ENCODE results near the gene RASA3.

RASA3 gene

DNA sequence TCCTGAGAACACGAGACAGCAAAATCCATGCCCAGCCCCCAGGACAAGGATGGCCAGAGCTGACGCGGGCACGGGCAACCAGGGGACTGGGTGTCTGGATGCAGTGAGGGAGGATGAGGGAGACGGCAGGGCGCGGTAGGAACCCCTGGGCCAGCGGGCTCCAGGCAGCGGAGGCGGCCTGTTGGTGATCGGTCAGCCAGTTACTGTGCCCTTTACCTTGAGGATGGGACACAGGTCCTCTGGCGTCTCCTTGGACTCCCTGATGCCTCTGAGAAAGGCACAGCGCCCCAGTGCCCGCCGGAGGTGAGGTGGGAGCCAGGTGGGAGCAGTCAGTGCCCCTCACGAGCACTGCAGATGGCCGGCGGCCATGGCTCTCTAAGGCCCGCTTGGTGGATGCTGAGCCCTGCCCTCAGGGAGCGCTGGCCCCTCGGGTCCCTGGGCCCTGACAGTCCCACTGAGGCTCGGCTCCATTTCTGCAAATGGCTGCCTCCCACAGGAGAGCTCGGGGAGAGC is 189.8 kb downstream of the RASA3 start:
- DNase-seq, result no peak

DNA sequence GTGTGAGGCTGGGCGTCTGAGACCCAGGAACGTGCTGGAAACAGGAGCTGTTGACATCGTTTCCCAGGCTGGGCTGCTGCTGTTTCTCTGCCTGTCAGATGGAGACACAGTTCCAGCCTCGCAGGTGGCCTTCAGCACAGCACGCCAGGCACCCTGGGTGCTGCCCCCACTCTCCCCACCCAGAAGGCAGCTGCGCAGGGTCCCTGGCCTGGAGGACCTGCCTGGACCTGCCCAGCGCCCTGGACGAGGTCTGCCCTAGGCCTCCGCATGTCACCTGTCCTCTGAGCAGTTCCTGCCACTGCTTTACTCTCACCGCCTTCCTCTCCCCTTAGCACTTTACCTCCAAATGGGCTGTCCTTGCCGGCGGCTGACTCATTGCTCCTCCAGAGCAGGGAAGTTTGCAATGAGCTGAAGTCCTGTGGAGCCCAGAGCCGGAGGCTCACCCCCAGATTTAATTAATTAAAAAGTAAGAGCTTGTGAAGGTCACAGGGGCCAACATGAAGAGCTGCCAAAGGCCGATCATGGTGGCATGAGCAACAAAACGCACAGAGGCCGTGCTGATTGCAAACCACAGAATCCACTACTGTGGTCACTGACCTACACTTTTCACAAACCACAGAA is 190.7 kb downstream of the RASA3 start:
- peak; percentile 65 for DNase-seq

DNA sequence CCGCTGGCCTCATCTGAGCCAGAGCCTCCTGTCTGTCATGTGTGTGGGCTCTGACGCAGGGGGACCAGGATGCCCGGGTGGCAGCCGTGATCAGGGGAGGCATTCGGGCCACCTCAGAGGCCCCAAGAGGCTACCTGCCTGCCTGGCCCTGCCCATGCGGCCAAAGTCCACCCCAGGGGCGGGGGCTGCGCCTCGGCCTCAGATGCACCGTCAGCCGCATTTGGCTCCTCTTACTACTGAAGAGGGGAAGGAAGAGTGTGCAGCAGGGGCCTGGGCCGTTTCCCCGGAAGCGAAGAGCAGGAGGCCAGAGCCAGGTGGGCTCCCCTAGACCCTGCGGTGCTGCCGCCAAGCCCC is 192.5 kb downstream of the RASA3 start:
- DNase-seq, result no peak

DNA sequence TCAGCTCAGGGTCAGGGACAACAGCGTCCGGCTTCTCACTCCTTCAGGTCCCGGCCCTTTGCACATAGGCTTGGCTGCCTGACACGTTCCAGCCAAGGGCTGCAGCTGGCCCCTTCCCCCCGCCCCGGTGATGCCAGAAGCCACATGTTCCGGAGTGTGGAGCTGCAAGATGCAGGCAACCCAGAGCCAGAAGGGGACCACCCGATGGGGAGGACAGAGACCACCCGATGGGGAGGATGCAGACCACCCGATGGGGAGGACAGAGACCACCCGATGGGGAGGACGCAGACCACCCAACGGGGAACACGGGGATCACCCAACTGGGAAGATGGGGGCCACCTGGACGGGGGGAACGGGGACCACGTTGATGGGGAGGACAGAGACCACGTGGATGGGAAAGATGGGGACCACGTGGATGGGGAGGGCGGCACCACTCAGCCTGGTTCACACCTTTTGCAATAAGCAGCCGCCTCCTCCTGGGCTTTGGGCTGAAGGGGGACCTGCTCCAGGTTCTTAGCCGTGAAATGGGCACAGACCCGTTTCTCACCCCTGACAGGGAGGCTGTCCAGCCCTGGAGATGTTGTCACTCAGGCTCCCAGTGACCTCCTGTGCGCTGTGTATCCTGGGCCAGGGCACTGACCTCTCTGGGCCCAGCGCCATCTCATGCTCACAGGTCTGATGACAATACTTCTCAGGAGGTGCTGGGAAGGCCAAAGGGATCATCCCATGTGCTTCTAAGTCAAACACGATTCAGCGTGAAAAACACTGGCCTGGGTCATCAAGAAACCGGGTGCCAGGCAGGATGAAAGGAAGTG is 193.1 kb downstream of the RASA3 start:
- no peak for DNase-seq

DNA sequence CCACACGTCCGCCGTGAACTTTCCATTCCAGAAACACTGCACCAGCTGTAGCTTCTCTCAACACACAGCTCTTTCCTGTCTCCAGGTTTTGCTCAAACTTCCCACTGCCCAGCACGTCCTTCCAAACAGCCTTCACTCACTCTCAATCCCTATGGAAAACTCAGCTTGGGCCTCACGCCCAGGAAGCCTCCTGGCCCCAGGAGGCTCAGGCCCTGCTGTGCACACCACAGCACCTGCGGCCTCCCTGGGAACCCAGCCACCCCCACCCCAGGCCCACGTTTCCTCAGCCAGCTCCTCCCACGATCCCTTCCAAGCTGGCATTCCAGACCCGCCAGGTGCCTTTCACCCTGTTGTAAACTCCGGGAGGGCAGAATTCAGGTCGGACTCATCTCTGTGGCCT is 193.7 kb downstream of the RASA3 start:
- DNase-seq, result no peak

DNA sequence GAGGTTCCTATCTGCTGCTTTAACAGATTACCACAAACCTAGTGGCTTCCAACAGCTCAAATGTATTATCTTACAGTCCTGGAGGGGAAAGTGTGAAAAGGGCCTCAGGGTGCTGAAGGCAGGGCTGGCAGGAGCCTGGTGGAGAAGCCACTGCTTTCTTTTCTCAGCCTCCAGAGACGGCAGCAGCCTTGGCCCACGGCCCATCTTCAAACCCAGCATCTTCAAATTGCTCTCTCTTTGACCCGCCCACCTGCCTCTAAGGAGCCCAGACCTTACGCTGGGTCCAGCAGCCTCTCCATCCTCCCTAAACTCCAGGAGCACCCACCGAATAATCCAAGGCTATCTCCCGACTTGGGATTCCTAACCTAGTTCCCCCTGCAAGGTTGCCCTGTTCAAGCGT is 194.2 kb downstream of the RASA3 start:
- DNase-seq, result no peak

DNA sequence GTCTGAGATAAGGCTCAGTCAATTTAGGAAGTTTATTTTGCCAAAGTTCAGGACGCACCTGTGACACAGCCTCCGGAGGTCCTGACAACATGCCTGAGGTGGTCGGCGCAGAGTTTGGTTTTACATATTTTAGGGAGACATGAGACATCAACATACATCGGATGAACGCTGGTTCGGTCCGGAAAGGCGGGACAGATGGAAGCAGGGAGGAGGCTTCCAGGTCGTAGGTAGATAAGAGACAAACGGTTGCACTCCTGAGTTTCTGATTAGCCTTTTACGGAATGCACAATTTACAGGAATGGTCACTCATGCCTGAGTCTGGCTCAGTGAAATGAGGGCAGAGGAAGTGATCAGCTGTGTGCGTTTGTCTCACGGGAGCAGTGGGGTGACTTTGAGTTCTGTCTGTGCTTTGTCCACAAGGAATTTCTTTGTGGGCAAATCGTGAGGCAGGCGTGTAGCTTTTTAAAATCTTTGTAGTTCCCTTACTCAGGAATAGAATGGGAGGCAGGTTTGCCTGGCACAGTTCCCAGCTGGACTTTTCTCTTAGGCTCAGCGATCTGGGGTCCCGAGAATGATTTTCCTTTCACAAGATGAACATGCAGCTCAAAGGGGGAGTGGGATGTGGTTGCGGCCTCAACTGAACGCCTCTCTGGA is 194.8 kb downstream of the RASA3 start:
- no peak for DNase-seq

DNA sequence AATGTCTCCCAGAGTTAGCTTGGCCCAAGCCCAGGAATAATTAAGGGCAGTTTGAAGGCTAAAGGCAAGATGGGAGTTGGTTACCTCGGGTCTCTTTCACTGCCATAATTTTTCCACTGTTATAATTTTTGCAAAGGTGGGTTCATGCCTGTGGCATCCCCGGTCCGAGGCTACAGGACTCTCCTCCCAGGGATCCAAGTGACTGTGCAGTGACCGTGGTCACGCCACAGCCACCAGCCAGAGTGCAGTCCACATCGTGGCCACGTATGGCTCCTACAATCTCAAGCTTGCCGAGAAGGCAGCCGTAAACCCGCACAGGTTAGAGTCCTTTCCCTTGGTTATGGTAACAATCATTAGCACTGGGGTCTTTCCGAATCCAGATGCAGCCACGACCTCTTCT is 195.3 kb downstream of the RASA3 start:
- no peak for DNase-seq

DNA sequence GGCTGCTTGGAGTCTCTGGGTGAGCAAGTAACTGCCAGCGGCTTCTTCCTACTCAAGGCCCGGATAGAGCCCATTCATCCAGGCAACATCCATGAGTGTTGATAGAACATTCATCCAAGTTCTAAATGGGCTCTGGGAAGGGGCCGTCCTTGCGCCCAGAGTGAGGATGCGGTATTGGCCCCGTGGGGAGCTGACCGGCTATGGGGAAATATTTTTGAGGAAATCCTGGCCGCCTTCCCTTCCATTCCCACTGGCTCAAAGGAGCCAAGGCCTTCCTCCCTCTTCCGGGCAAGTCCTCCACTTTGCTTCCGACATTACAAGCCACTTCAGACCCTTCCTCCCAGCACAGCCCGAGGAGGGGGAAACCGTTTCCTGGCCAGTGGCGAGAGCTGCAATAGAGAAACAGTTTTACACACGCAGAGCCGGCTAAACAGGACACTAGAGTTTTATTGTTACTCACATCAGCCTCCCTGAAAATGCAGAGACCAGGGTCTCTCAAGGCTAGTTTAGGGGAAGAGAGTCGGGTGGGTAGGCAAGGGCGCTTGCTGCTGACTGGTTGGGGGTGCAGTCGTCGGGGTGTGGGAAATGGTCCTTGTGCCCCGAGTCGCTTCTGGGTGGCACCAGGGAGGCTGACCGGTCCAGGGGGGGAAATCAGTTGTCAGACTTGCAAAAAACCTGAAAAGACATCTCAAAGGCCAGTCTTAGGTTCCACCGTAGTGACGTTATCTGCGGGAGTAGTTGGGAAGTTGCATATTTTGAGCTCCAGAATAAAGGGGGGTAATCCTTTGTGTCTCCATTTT is 196.1 kb downstream of the RASA3 start:
- no peak for DNase-seq

DNA sequence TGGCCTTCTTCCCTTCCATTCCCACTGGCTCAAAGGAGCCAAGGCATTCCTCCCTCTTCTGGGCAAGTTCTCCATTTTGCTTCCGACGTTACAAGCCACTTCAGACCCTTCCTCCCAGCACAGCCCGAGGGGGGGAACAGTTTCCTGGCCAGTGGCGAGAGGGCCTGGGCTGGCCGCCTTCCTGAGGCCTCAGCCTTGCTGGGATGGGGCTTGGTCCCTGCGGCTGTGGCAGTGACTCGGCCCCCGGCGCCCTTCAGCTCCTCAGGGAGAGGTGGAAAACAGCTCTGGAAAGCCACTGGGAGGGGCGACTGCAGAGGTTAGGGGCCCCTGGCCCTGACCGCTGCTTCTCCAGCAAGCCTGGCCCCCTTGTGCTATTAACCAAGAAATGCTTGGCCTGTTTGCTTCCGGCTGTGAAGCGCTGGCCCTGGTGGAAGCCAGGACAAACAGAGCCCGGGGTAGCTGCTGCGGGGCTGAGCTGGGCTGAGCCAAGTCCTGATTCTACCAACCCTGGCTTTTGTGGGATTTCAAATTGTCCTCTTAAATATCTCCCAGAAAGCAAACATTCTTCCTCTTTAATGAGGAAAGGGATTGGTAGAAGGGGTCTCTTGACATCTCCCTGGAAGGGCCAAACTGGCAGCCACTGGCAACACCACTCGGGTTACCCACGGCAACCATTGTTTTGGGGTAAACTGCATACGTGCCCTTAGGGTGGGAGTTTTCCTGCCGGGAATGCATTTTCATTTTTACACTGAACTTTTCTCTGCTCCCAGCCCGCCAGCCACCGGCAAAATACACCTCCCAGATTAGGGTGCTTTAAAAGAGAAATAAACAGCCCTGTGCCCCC is 197.2 kb downstream of the RASA3 start:
- peak; percentile 38 for DNase-seq

DNA sequence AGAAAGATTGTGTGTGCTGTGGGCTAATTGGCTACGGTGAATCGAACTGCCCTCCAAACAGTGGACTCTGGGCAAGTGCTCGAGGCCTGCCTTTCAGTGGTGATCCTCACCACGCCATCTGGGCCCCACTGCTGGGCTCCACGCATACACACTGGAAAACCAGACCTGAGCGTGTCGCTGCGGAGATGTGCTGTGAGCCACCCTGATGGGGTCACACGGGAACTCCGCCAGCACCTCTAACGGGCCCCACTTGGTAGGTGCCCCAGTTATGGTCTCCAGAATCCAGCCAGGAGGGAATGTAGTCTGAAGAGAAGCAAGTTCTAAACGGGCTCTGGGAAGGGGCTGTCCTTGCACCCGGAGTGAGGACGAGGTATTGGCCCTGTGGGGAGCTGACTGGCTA is 197.8 kb downstream of the RASA3 start:
- DNase-seq, result no peak

DNA sequence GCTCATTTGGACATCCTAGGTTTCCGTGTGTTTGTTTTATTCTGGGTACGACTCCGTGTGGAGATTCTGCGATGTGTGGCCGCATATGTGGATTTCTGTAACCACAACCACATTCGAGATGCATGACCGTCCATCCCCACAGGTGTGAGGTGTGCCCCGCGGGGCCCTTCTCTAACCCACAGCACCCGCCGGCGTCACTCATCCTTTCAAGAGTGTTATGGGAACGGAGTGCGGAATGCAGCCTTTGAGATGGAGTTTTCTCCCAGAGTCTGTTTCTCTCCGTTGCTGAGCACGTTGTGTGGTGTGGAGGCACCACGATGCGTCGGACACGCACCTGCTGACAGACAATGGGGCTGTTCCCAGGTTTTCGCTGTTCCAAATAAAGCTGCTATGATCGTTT is 198.5 kb downstream of the RASA3 start:
- no peak for DNase-seq

DNA sequence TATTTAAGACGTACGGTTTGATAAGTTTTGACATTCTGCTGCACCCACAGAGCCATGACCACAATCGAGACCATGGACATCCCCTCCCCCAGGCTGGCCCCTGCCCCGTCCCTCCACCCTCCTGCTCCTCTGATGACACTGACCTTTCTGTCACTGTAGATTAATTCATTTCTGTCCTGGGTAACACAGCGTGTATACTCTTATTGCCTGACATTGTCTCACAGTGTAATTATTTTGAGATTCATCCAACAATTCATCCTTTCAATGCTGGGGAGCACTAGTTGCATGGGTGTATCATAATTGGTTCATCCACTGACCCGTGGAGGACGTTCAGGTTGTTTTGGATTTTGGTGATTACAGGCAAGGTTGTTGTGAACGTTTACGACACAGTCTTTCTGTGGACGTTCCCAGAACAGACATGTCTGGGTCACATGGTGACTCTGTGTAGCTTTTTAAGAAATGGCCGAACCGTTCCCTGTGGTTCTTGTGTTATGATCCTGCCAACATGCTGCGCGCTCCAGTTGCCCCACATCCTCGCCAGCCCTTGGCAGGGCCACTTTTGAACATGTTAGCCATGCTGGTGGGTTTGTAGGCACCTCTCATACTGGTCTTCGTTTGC is 200.5 kb downstream of the RASA3 start:
- no peak for DNase-seq

DNA sequence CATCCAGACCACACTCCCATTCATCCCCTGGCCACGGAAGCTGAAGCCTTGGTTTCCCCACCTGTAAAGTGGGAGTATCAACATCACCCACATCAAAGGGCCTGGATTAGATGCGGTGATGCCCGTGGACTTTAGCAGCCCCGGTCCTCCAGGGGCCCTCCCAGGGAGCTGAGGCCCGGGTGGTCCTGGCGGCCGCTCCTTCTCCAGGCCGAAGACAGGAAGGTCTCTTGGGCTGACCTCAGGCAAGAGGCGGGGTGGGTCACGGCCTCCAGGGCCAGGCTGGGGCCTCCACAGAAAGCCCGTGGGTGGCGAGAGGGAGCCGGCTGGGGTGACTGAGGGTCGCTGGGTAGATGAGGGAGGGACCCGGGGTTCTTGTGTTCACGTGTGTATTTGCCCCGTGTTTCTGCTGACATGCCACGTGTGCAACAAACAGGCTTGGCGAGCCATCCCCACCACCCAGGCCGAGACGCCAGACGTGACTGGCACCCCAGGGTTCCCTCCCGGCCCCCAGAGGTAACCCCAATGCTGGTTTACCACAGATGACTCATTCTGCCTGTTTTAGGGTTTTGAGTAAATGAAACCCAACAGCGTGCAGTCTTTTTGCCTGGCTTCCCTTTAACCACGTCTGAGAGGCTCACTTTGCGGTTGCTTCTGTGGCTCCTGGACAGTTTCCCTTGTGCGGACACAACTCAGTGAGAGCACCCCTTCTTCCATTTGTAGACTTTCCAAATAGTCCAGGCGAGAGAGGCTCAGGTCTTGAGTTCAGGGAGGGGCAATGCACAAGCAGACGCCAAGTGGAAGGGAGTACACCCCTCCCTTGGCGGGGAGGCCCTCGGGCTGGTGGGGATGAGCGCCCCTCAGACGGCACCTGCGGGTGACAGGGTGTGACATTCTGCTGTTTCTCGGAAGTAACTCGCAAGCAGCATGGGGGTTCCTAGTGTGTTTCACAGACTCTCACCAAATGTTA is 201.5 kb downstream of the RASA3 start:
- DNase-seq, result no peak

DNA sequence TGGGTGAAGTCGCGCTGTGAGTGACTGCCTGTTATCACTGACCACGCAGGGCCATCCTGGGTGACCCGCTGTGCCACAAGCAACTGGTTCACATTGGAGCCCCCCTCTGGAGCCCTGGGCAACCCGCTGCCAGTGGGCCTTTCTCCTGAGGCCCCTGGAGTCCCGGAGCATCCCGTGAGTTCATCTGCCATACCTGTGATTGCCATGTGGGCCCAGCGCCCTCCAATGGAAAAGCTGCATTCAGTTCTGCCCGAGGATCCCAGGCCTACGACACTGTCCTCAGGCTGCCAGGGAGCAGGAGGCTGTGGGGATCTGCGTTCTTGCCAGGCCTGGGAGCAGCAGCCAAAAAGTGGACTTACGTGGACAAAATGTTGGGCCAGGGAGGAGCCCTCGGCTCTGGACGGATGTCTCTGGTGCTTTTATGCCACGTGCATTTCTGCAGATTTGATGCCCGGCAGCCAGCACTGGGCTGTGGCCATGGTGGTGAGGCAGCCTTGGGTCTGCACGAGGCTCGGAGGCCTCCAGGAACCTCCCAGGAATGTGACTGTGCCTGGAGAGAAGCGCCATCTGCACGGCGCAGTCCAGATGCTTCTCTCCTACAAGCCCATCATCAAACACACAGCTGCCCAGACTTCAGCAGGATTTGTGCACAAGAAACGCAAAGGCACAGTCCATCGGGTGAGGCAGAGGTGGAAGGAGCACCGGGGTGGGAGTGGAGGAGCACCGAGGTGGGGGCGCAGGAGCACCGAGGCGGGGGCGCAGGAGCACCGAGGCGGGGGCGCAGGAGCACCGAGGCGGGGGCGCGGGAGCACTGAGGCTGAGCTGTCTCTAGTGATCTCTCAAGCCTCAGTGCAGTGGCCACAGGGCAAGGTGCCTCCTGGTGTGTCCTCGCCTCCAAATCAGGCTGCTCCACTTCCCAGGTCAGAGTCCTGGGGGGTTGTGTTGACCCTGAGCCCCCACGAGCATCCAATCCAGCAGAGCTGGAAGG is 202.5 kb downstream of the RASA3 start:
- no peak for DNase-seq

DNA sequence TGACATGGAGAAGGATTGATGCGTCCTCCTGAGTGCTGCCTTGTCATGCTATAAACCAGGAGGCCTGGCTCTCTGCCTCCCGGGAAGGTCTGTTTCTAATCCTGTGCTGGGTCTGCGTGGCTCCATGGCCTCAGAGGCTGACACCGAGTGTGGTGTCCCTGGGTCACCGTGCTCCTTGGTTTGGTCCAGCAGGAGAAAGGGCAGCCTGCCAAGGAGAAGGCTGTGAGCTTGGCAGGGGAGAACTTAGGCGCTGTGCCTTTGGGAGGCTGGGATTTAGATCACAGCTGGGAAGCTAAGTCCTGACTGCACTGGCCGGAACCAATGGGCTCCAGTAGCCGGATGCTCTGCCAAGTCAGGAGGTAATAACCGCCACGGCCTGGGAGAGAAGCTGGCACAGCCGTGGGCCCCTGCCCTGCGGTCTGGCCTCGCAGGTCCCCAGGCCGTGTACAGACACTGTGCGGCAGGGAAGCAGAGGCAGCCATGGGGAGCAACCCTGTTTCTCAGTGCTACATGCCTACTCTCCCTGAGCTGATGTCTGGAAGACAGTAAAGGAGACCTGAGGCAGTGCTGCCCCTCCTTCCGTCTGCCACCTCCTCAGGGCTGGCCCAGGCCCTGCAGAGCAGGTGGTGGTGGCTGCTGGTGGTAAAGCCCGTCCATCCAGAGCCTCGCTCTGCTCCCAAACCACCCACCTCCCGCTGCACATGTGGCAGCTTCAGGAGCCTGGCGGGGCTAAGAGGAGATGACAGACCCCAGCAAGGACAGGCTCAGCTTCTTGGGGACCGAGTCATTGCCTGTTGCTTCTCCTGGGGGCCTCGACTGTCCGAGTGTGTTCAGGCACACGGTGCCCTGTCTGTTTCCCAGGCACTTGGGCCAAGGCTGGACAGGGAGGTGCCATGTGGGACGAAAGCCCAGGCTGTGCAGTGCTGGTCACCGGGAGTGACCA is 203.5 kb downstream of the RASA3 start:
- no peak for DNase-seq

Measured in NCI-H774 (cell line).